ENCODE data around the gene TP53I11.

DNA sequence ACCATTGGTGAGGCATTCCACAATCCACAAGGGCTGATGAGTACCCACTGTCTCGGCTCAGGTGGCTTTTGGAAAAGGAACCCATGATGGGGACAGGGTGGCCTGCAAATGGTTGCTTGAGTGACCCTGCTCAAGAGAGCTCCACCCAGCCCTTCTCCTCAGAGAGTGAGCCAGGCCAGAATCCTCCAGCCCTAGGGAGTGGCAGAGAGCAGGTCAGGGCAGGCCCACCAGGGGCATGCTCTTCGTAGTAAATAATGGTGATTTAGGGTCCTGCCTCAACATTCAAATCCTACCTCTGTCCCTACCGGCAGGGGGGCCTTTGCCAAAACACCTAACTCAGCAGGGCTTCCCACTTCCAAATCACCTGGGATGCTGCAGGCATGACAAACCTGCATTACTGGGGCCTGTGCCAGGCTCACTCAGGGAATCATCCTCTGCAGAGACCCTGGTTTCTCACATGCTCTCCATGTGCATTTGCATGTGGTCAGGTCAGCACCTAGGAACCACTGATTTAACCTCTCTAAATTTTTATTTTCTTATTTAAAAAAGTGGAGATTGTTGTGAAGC is 17.3 kb upstream of the TP53I11 start:
- TF ChIP-seq POLR2A (IDR thresholded peaks at IDR 0.05; ENCODE audit: low read depth, low read length), result no peak
- TF ChIP-seq POLR2AphosphoS5 (IDR thresholded peaks at IDR 0.05; ENCODE audit: low read depth, low read length), result no peak
